CD14-positive monocyte (primary cell): Measurements from ENCODE around the gene SLC35D1. TPM values are rescaled to one million over a fixed set of nuclear protein-coding genes. Genes with fewer than 3 reads are reported as not detected.

Experiments used
- DNase-seq, 3 donors: peaks; one replicate each; pipeline ENCODE4 v3.0.0-alpha.2; 2011 to 2022
- H2AFZ ChIP-seq: 2 replicates; pipeline ENCODE4 v1.6.0; 2012; ENCODE audit warnings: mild to moderate bottlenecking, low read depth, low read length, inconsistent platforms; ENCODE audit not compliant: insufficient read depth, poor library complexity, severe bottlenecking
- H3K27ac ChIP-seq, 2 donors: 1 replicate in 1 of 2; 2 replicates in 1 of 2; pipeline ENCODE4 v1.5.1; 2012 to 2013; ENCODE audit warnings: low read length in 2 of 2, control low read depth in 1 of 2, inconsistent platforms in 1 of 2, low read depth in 1 of 2, mild to moderate bottlenecking in 1 of 2
- H3K27me3 ChIP-seq, 2 donors: one replicate each; pipeline versions ENCODE4 v1.6.0 to v1.6.1; 2011 to 2013; ENCODE audit warnings: low read length in 2 of 2; ENCODE audit not compliant: control insufficient read depth in 2 of 2, insufficient read depth in 2 of 2
- H3K36me3 ChIP-seq, 2 donors: replicated peaks in 1 of 2; 1 replicate in 1 of 2; 2 replicates in 1 of 2; pipeline versions ENCODE4 v1.5.1 to v1.6.1; 2012 to 2013; ENCODE audit warnings: low read length in 2 of 2, control low read depth in 1 of 2, inconsistent platforms in 1 of 2, mild to moderate bottlenecking in 1 of 2; ENCODE audit not compliant: insufficient read depth in 2 of 2, control insufficient read depth in 1 of 2
- H3K4me1 ChIP-seq, 2 donors: 1 replicate in 1 of 2; 2 replicates in 1 of 2; pipeline versions ENCODE4 v1.5.1 to v1.6.1; 2012 to 2013; ENCODE audit warnings: low read length in 2 of 2, control low read depth in 1 of 2, inconsistent platforms in 1 of 2, mild to moderate bottlenecking in 1 of 2, moderate library complexity in 1 of 2; ENCODE audit not compliant: insufficient read depth in 2 of 2, control insufficient read depth in 1 of 2
- H3K4me2 ChIP-seq: replicated peaks from 2 replicates; pipeline ENCODE3; 2012; ENCODE audit warnings: low read length, moderate library complexity, mild to moderate bottlenecking; ENCODE audit not compliant: poor library complexity, severe bottlenecking; ENCODE audit errors: extremely low read depth
- H3K4me3 ChIP-seq, 3 experiments: fragments of 200-600 bp in 1 of 3; sonication (generic) in 1 of 3; replicated peaks in 1 of 3; 1 replicate in 2 of 3; 2 replicates in 1 of 3; pipeline ENCODE4 v1.5.1; 2011 to 2013; ENCODE audit warnings: low read length in 3 of 3, mild to moderate bottlenecking in 3 of 3, control low read depth in 2 of 3, low read depth in 2 of 3, inconsistent platforms in 1 of 3, moderate library complexity in 1 of 3
- H3K79me2 ChIP-seq: 2 replicates; pipeline ENCODE4 v1.6.0; 2012; ENCODE audit warnings: mild to moderate bottlenecking, control low read depth, inconsistent platforms, low read length, moderate library complexity; ENCODE audit not compliant: insufficient read depth
- H3K9ac ChIP-seq: 2 replicates; pipeline ENCODE4 v1.6.0; 2017; ENCODE audit warnings: low read length, mild to moderate bottlenecking; ENCODE audit not compliant: insufficient read depth, poor library complexity, severe bottlenecking
- H3K9me3 ChIP-seq, 2 donors: replicated peaks in 1 of 2; 1 replicate in 1 of 2; 2 replicates in 1 of 2; pipeline versions ENCODE4 v1.5.1 to v1.6.1; 2012 to 2013; ENCODE audit warnings: low read length in 2 of 2, control low read depth in 1 of 2; ENCODE audit not compliant: control insufficient read depth in 1 of 2, insufficient read depth in 1 of 2
- H4K20me1 ChIP-seq: 2 replicates; pipeline ENCODE4 v1.6.0; 2012; ENCODE audit warnings: mild to moderate bottlenecking, low read length, control low read depth, moderate library complexity; ENCODE audit not compliant: insufficient read depth
- H3K27ac Mint-ChIP-seq, 7 donors: one replicate each; pipeline ENCODE4 v1.8.0; 2020; ENCODE audit warnings: mild to moderate bottlenecking in 7 of 7, mixed read lengths in 7 of 7, moderate library complexity in 6 of 7, inconsistent platforms in 2 of 7
- H3K27me3 Mint-ChIP-seq, 3 donors: one replicate each; pipeline ENCODE4 v1.8.0; 2021 to 2022; ENCODE audit warnings: low read depth in 3 of 3, mild to moderate bottlenecking in 3 of 3, mixed read lengths in 3 of 3, moderate library complexity in 3 of 3, inconsistent platforms in 1 of 3
- H3K36me3 Mint-ChIP-seq, 2 donors: one replicate each; pipeline ENCODE4 v1.8.0; 2020; ENCODE audit warnings: mixed read lengths in 2 of 2, inconsistent platforms in 1 of 2, mild to moderate bottlenecking in 1 of 2
- H3K4me1 Mint-ChIP-seq: one replicate; pipeline ENCODE4 v1.8.0; 2020; ENCODE audit warnings: mild to moderate bottlenecking, mixed read lengths
- H3K4me3 Mint-ChIP-seq, 2 donors: one replicate each; pipeline ENCODE4 v1.8.0; 2020; ENCODE audit warnings: mild to moderate bottlenecking in 2 of 2, mixed read lengths in 2 of 2, moderate library complexity in 1 of 2
- H3K9me3 Mint-ChIP-seq, 7 donors: one replicate each; pipeline ENCODE4 v1.8.0; 2020 to 2022; ENCODE audit warnings: mixed read lengths in 7 of 7, mild to moderate bottlenecking in 6 of 7, moderate library complexity in 6 of 7, inconsistent platforms in 2 of 7
- CTCF ChIP-seq: fragments of 200-600 bp; IDR thresholded peaks from one replicate; pipeline ENCODE4 v1.8.0; 2022; ENCODE audit warnings: antibody characterized with exemption, mild to moderate bottlenecking
- WGBS: methylation state at CpG from one replicate; pipeline ENCODE4 v1.1.5; 2013; ENCODE audit warnings: missing lambda C conversion rate; ENCODE audit not compliant: insufficient coverage; 5-methylcytosine and 5-hydroxymethylcytosine counted together
- intact Hi-C, 2 donors: fragments of 100-400 bp; cut with micrococcal nuclease; formaldehyde crosslinking; loops; one replicate each; pipeline versions ENCODE4 v1.15.0 to v1.15.1; 2023
- polyA plus RNA-seq, 3 donors: library from polyadenylated mRNA; depleted of rRNA in 1 of 3; unstranded in 2 of 3; stranded (reverse) in 1 of 3; fragments of 300-500 nt in 2 of 3; fragments of >200 nt in 1 of 3; fragmentation: Illumina TruSeq in 2 of 3; gene quantifications; 1 replicate in 2 of 3; 2 replicates in 1 of 3; pipeline ENCODE4 v1.2.3, GENCODE V29; 2012 to 2021

SLC35D1 gene
- polyA plus RNA-seq, 3 donors, result 2.2 to 3.3 (median 2.7) TPM

GRCh38 chr1:67053535-67053784, 488 bp downstream of the SLC35D1 start:
- Histone ChIP-seq H3K4me2 (peak overlapping the region; percentile 90), H2AFZ (peak overlapping the region; percentile 93), H4K20me1 (no peaks in the 10 kb centered on the region), H3K4me1 (peaks cover 12 to 21% of the 10 kb centered on the region in 2 donors), H3K9ac (peak overlapping the region; percentile 75), H3K27ac (peak overlapping the region; percentile 64 to 80), H3K27me3 (no peaks in the 10 kb centered on the region), H3K9me3 (no peaks in the 10 kb centered on the region), H3K79me2 (no peaks in the 10 kb centered on the region), H3K36me3 (peaks cover 11 to 18% of the 10 kb centered on the region in 2 donors), H3K4me3 (peak overlapping the region; percentile 66 to 81 (median 72))
- Mint-ChIP-seq H3K9me3 (no peaks in the 10 kb centered on the region), H3K27me3 (peaks cover 2% of the 10 kb centered on the region in 3 donors), H3K27ac (peak overlapping the region; percentile 69 to 94 (median 92)), H3K4me1 (peaks cover 24% of the 10 kb centered on the region), H3K4me3 (peak overlapping the region; percentile 92 to 96), H3K36me3 (peaks cover 18 to 21% of the 10 kb centered on the region in 2 donors)
- TF ChIP-seq CTCF, result no peak
- DNase-seq, result no peak
- intact Hi-C loops, result no loop called here
- under 1% methylated on average over 34 of the region's 34 CpGs for WGBS

- H3K27me3 ChIP-seq, result no peaks in the 10 kb centered on the region
- Mint-ChIP-seq H3K4me3 (peak overlapping the region; percentile 83 to 91), H3K27me3 (peaks cover 0 to 2% (median 2%) of the 10 kb centered on the region in 3 donors), H3K27ac (peak overlapping the region in 6 of 7 donors; percentile 10 to 74 (median 68)), H3K4me1 (peaks cover 24% of the 10 kb centered on the region), H3K36me3 (peaks cover 20 to 24% of the 10 kb centered on the region in 2 donors), H3K9me3 (no peaks in the 10 kb centered on the region)
- peak; percentile 6 to 11 (median 8) for DNase-seq
- intact Hi-C loops, result no loop called here
- H3K79me2 ChIP-seq, result no peaks in the 10 kb centered on the region
- no peak for TF ChIP-seq CTCF
- peak overlapping the region; percentile 32 to 80 for H3K27ac ChIP-seq
- peak overlapping the region; percentile 90 for H3K4me2 ChIP-seq
- H3K9ac ChIP-seq, result peak overlapping the region; percentile 75
- peaks cover 12 to 21% of the 10 kb centered on the region in 2 donors for H3K4me1 ChIP-seq
- H4K20me1 ChIP-seq, result no peaks in the 10 kb centered on the region
- no peaks in the 10 kb centered on the region for H3K9me3 ChIP-seq
- peaks cover 12 to 23% of the 10 kb centered on the region in 2 donors for H3K36me3 ChIP-seq
- peak overlapping the region; percentile 66 to 81 (median 72) for H3K4me3 ChIP-seq
- 6% methylated on average over 12 of the region's 25 CpGs for WGBS
- peak overlapping the region; percentile 93 for H2AFZ ChIP-seq
Measured at GRCh38 chr1:67052741-67053534, 1.0 kb downstream of the SLC35D1 start.
